UCSD-AML1 (cell line): ENCODE results near the gene PCSK2.
A peak's percentile ranks its signal among the peaks of the same experiment; 100 is the strongest.

Experiments used
- DNase-seq: peaks from one replicate; lab custom pipeline; 2025; ENCODE audit not compliant: unreplicated experiment; lab: John Stamatoyannopoulos, UW

The PCSK2 gene

GRCh38 chr20:17503301-17504065 is 276.6 kb downstream of the PCSK2 start:
- DNase-seq = no peak

GRCh38 chr20:17504066-17504897 is 277.4 kb downstream of the PCSK2 start:
- DNase-seq = no peak

- peak; percentile 83 for DNase-seq
Measured at GRCh38 chr20:17504898-17505635, 278.2 kb downstream of the PCSK2 start.

DNA sequence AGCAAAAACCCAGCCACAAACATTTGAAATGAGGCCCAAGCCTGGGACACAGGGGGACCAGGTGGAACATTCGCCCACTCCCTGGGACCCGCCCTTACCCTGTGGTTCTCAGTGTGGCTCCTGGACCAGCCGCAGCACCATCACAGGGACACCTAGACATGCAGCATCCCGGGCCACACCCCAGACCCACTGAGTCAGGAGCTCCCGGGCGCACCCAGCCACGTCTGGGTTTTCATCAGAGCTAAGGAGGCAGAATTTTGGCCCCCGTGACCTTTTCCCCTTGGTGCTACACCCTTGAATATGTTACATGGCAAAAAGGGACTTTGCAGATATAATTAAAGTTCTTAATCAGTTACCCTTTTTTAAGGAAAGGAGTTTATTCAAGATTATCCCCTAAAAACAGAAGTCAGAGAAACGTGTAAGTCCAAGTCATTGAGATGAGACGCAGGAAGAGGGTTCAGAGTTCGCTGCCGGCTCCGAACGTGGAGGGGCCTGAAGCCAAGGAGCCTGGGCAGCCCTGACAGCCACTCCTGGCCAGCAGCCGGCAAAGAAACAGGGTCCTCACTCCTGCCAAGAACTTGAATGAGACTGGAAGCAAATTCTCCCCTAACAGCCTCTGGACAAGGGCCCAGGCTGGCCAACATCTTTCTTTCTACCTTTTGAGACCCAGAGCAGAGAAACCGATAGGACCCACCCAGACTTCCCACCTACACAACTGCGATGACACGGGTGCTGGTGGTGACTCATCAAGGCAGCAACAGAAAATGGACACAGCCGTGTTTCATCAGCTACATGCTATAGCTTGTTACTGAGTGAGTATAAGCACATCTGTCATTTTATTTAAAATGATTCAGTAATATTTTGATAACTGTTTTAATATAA is 279.0 kb downstream of the PCSK2 start:
- DNase-seq = no peak

GRCh38 chr20:17507032-17507431 is 280.2 kb downstream of the PCSK2 start:
- DNase-seq = no peak

DNA sequence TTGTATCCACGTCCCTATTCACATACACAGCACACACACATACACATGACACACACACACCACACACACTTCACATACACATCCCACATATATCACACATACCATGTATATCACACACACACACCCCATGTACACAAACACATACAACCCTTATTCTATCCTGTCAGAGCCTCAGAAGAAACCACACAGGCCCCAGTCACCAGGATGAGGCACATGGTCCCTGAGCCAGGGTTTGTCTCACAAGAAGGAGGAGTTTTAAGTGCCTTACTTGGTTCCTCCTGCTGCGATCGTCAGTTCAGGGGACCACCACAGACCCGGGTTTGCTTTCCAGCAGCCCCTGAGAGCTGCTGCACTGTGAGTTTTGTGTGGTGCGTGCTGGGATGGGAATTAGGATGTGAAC is 280.7 kb downstream of the PCSK2 start:
- no peak for DNase-seq

- no peak for DNase-seq
Measured at GRCh38 chr20:17508756-17509155, 281.9 kb downstream of the PCSK2 start.

DNA sequence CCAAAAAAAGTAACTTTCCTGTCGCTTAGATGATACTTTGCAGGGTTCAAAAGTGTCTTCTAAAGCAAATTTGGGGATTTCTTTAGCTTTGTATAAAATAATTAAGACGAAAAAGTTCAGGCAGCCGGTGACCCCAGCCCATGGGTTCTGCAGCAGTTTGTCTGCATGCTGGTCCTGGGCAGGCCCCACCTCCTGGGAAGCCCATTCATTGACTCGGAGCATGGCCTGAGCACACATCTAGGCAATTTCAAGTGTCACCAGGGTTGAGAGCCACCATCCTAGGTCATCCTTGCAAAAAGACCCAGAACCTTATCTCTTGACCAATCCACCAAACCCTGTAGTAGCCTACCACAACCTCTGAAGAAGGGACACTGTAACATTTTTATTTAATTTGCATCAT is 283.7 kb downstream of the PCSK2 start:
- no peak for DNase-seq

DNA sequence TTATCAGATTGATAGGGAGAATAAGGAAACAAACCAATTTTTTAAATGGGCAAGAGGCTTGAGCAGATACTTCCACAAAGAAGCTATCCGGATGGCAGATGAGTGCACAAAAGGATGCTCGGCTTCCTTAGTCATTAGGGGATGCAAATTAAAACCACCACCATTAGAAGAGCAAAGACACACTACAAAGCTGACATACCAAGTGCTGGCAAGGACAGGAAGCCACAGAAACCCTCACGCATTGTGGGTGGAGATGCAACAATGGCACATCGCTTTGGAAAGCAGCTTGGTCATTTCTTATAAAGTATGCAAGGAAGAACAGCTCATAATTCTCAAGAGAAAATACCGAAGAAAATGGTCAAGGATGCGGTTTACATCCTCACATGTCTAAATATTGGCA is 284.6 kb downstream of the PCSK2 start:
- DNase-seq = no peak

DNA sequence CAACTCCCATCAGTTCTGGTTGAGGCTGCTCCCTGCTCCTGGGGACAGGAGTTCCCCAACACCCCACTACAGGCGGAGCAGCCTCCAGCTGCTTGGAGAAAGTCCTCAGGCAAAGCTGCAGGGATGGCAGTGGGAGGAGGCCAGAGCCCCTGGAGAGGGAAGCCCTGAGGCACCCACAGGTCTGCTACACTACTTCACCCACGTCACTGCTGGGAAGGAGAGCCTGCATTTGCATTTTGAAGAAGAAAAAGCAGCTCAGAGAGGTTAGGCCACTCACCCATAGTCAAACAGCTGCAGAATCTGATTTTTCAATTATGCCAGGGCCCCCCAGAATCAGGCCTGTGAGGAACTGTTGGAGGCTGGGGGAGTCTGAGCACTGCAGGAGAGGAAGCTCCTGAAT is 287.1 kb downstream of the PCSK2 start:
- DNase-seq = no peak

GRCh38 chr20:17515053-17515452 is 288.2 kb downstream of the PCSK2 start:
- no peak for DNase-seq

DNA sequence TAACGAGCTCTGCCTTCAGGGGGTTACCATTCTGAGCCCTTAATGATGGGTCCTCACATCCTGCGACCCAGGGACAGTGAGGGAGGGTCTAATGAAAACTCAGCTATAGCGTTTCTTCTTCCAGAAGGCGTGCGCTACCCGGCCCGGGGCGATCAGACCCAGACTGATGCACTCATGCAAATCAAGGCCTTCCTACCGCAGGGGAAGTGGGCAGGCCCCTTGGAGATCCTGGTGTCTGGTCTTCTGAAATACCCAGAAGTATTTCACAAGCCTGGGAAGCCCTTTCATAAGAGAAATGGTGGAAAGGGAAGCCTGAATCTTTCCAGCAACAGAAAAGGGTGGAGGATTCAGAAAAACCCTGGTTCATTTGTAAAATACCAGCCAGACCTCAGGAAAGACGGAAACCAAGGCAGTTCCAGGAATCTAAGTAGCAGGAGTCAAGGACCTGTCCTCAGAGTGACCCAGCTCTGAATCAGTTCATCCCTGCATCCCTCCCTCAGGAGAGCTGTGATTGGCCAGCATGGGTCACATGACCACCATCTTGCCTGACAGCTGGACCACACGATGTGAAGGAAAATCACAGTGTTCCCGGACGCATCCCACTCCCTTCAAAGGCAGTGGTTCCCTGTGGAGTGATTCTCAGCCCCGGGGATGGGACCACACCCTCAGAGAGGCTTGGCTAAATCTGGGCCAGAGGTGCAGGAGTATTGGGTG is 291.7 kb downstream of the PCSK2 start:
- DNase-seq = no peak

- DNase-seq = no peak
Measured at GRCh38 chr20:17519606-17520285, 292.9 kb downstream of the PCSK2 start.

DNA sequence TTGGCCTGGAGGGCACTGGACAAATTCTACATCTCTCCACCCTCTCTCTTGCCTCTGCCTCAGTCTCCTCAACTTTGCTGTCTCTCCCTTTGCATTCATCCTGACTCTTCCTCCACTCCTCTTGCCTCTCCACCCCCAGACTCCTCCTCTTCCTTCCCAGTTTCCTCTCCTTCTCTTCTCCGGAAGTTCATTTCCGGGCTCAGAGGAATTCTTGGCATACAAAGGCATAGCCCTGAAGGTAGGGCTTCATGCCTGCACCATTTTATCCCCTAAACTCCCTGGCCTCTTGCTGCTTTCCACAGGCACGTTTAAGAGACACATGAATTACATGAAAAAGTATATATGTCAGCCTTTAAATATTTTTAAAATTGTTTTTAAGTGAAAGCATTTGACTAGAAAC is 293.7 kb downstream of the PCSK2 start:
- DNase-seq = no peak

- DNase-seq = no peak
Measured at GRCh38 chr20:17522528-17522927, 295.7 kb downstream of the PCSK2 start.

DNA sequence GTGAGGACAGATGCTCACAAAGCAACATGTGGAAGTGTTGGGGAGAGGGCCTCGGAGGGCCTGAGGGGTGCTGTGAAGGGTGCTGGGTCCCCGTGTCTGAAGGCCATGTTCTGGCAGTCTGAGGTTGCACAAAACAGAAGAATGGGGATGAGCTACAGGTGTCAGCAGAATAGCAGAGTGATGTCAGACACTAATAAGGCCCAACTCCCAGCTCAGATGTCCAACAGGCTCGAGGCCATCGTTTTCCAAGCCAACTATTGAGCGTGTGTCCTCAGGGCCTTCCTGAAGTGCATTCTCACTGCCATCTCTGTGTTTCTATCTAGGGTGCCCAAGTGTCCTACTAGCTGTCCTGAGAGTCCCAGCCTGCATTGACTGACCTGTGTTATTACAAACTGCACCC is 296.5 kb downstream of the PCSK2 start:
- no peak for DNase-seq

DNA sequence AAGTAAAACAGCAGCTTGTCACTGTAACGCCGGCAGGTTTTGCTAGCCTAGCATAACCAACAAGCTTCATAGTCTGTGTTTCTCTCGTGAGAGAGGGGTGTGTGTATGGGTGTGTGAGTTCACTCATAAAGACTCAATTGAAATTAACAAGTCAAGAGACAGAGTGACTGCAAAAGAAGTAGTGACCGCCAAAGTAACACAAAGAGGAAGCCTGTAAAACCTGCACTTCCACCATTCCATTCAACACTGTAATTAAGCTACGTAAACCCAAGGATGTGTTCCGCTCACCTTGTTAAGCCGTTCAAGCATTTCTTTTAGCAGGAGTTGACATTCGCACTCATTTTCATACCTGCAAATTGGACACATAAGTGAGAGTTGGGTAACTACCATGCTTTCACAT is 297.7 kb downstream of the PCSK2 start:
- no peak for DNase-seq

GRCh38 chr20:17525132-17525531 is 298.3 kb downstream of the PCSK2 start:
- no peak for DNase-seq

GRCh38 chr20:17525650-17526049 is 298.8 kb downstream of the PCSK2 start:
- no peak for DNase-seq

- no peak for DNase-seq
Measured at GRCh38 chr20:17529586-17529985, 302.7 kb downstream of the PCSK2 start.
